Activated B cell treated with CpG ODN at 0.5 μM for 24 hours (primary cell): ENCODE data around the gene GCNT3. TPM values are rescaled to one million over a fixed set of nuclear protein-coding genes. Genes with fewer than 3 reads are reported as not detected.

Experiments used
- ATAC-seq: fragments of 200-7000 bp; cut with Tn5 transposase; one replicate; pipeline ENCODE4 v1.10.0; 2021; ENCODE audit warnings: low read depth, mild to moderate bottlenecking, moderate library complexity
- CTCF ChIA-PET: fragments of 350-600 bp; sonication (Branson Sonifier 250); formaldehyde crosslinking; loops from one replicate; lab custom pipeline; 2021; ENCODE audit warnings: antibody characterized with exemption; lab: Charles Lee
- POLR2A ChIA-PET: fragments of 350-600 bp; sonication (Branson Sonifier 250); formaldehyde crosslinking; loops from one replicate; lab custom pipeline; 2021; ENCODE audit warnings: antibody characterized with exemption; lab: Charles Lee
- DNase-seq: peaks from one replicate; pipeline ENCODE4 v3.0.0; 2022
- H3K27ac Mint-ChIP-seq: one replicate; pipeline ENCODE4 v1.8.0; 2020; ENCODE audit warnings: mixed read lengths
- H3K27me3 Mint-ChIP-seq: one replicate; pipeline ENCODE4 v1.8.0; 2021; ENCODE audit warnings: mixed read lengths
- H3K36me3 Mint-ChIP-seq: one replicate; pipeline ENCODE4 v1.8.0; 2021; ENCODE audit warnings: low read depth, mixed read lengths
- H3K4me1 Mint-ChIP-seq: one replicate; pipeline ENCODE4 v1.8.0; 2021; ENCODE audit warnings: mixed read lengths
- H3K4me3 Mint-ChIP-seq: one replicate; pipeline ENCODE4 v1.8.0; 2020; ENCODE audit warnings: mild to moderate bottlenecking, mixed read lengths
- H3K9me3 Mint-ChIP-seq: one replicate; pipeline ENCODE4 v1.8.0; 2020; ENCODE audit warnings: mixed read lengths
- intact Hi-C: fragments of 100-400 bp; cut with micrococcal nuclease; formaldehyde crosslinking; loops from one replicate; pipeline ENCODE4 v1.15.1; 2024
- total RNA-seq: library from RNA; stranded (reverse); gene quantifications from 2 replicates; pipeline ENCODE4 v1.2.3, GENCODE V29; 2022
- TF ChIP-seq, protein P1 (sequence below): fragments of 200-600 bp; IDR thresholded peaks from one replicate; pipeline ENCODE4 v1.8.0; 2022; ENCODE audit warnings: antibody characterized with exemption, mild to moderate bottlenecking

Gene GCNT3
- total RNA-seq, 1 donor from 2014 or later = not detected

DNA sequence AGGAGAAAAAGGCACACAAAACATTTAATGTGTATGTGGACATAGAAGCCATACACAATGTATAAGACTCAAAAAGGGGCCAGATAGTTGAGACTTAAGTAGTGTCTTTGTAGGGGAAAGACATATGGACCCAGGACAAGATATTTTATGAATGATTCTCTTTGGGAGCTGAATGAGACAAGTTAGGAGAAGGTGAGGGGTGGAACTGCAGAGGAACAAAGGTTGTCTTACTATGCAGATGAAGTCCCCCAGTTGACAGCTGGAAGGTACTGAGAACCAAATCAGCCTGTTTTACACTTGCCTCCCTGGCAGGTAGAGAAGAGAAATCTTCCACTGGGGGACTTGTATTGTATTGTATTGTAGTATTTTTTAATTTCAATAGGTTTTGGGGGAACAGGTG, 14.9 kb upstream of the GCNT3 start:
- Mint-ChIP-seq H3K4me1 (no peaks in the 10 kb centered on the region), H3K36me3 (no peaks in the 10 kb centered on the region), H3K4me3 (no peak overlapping the region), H3K27ac (no peak overlapping the region), H3K9me3 (peaks cover 6% of the 10 kb centered on the region), H3K27me3 (peaks cover 7% of the 10 kb centered on the region)
- intact Hi-C loops = no loop called here
- ChIA-PET POLR2A (no interaction called here), CTCF (no interaction called here)
- DNase-seq = no peak
- ATAC-seq = no peak
- TF ChIP-seq, protein P1, sequence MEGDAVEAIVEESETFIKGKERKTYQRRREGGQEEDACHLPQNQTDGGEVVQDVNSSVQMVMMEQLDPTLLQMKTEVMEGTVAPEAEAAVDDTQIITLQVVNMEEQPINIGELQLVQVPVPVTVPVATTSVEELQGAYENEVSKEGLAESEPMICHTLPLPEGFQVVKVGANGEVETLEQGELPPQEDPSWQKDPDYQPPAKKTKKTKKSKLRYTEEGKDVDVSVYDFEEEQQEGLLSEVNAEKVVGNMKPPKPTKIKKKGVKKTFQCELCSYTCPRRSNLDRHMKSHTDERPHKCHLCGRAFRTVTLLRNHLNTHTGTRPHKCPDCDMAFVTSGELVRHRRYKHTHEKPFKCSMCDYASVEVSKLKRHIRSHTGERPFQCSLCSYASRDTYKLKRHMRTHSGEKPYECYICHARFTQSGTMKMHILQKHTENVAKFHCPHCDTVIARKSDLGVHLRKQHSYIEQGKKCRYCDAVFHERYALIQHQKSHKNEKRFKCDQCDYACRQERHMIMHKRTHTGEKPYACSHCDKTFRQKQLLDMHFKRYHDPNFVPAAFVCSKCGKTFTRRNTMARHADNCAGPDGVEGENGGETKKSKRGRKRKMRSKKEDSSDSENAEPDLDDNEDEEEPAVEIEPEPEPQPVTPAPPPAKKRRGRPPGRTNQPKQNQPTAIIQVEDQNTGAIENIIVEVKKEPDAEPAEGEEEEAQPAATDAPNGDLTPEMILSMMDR = no peak

DNA sequence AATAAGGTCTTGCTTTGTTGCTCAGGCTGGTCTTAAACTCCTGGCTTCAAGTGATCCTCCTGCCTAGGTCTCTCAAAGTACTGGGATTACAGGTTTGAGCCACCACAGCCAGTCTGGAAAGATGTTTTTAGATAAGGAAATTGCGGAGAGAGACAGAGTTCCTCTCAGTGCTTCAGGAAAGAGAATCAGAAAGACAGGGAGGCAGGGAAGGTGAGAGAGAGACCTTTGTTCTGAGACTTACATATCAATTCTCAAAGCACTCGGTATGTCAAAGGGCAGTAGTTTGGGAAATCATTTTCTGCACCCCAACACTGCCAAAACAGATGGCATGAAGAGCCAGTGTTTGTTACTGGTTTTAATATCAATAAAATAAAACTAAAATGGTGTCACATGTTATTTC, 13.1 kb upstream of the GCNT3 start:
- Mint-ChIP-seq H3K36me3 (no peaks in the 10 kb centered on the region), H3K27ac (no peak overlapping the region), H3K4me1 (no peaks in the 10 kb centered on the region), H3K27me3 (peaks cover 7% of the 10 kb centered on the region), H3K9me3 (peaks cover 7% of the 10 kb centered on the region), H3K4me3 (no peak overlapping the region)
- ChIA-PET CTCF (no interaction called here), POLR2A (interaction anchor here (0.8 kb wide), 1 partner anchor 15 kb away, joined by 5 read pairs; no protein-coding TSS in a partner anchor)
- ATAC-seq (no peak), DNase-seq (no peak)
- TF ChIP-seq, protein P1 = no peak
- intact Hi-C loops = no loop called here

DNA sequence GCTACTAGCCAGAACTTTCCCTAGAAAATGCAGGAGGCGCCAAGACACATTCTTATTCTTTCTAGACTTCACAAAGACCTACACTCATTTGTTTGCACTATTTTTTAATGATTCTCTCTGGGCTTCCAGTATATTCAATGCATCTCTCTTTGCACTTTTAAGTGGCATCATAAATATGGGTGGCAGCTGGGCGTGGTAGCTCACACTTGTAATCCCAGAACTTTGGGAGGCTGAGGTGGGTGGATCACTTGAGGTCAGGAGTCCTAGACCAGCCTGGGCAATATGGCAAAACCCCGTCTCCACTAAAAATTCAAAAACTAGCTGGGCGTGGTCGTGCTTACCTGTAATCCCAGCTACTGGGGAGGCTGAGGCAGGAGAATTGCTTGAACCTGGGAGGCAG, 5.6 kb upstream of the GCNT3 start:
- intact Hi-C loops = no loop called here
- peaks cover 7% of the 10 kb centered on the region for H3K27me3 Mint-ChIP-seq
- ATAC-seq (no peak), DNase-seq (no peak)
- H3K9me3 Mint-ChIP-seq = peaks cover 16% of the 10 kb centered on the region
- POLR2A ChIA-PET = no interaction called here
- no peak overlapping the region for H3K4me3 Mint-ChIP-seq
- no peaks in the 10 kb centered on the region for H3K36me3 Mint-ChIP-seq
- CTCF ChIA-PET = no interaction called here
- H3K27ac Mint-ChIP-seq = no peak overlapping the region
- TF ChIP-seq, protein P1 = no peak
- H3K4me1 Mint-ChIP-seq = no peaks in the 10 kb centered on the region

DNA sequence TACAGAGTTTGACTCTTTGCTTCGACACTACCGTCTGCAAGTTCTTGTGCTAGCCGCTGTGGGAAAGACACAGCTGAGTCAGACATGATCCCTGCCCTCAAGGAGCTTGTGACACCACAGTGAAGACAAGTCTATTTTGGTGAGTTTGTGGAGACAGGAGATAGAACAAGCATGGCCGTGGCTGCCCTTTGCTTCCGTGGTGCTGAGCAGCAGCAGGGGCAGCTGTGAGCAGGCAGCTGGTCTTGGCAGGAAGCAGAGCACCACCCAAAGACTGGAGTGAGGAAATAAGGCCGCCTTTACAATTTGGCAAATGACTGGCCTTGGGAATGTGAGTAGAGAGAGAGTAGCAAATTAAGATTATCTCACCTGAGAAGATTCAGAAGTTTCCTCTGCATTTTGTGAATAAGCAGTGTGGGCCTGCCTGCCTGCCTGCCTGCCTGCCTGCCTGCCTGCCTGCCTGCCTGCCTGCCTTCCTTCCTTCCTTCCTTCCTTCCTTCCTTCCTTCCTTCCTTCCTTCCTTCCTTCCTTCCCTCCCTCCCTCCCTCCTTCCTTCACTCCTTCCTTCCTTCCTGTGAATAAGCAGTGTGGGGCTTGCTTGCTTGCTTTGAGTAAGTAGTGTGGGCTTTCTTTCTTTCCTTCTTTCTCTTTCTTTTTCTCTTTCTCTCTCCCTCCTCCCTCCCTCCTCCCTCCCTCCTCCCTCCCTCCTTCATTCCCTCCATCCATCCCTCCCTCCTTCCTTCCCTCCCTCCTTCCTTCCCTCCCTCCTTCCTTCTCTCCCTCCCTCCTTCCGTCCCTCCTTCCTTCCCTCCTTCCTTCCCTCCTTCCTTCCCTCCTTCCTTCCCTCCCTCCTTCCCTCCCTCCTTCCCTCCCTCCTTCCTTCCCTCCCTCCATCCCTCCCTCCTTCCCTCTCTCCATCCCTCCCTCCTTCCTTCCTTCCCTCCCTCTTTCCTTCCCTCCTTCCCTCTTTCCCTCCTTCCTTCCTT, 1.6 kb upstream of the GCNT3 start:
- Mint-ChIP-seq H3K36me3 (no peaks in the 10 kb centered on the region), H3K27me3 (peaks cover 14% of the 10 kb centered on the region), H3K4me3 (no peak overlapping the region), H3K4me1 (peaks cover 10% of the 10 kb centered on the region), H3K9me3 (no peaks in the 10 kb centered on the region), H3K27ac (no peak overlapping the region)
- TF ChIP-seq, protein P1 = no peak
- DNase-seq = no peak
- intact Hi-C loops = no loop called here
- ATAC-seq = no peak
- ChIA-PET POLR2A (interaction anchor here (0.7 kb wide), 1 partner anchor 628 kb away, joined by 7 read pairs; no protein-coding TSS in a partner anchor), CTCF (no interaction called here)

DNA sequence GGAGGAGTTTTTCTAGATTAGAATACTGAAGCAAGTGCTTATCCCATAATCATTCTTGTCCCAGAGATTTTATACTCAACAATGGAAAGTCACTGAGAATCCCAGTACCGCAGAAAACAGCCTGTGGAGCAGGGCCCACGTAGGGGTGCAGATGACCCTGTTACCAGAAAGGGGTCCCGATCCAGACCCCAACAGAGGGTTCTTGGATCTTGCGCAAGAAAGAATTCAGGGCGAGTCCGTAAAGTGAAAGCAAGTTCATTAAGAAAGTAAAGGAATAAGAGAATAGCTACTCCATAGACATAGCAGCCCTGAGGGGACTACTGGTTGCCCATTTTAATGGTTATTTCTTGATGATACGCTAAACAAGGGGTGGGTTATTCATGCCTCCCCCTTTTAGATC, 2.6 kb downstream of the GCNT3 start:
- TF ChIP-seq, protein P1 = no peak
- no peak overlapping the region for H3K4me3 Mint-ChIP-seq

More for the DNA sequence above, 2.6 kb downstream of the GCNT3 start:
- ATAC-seq = no peak
- peaks cover 19% of the 10 kb centered on the region for H3K27me3 Mint-ChIP-seq
- no peaks in the 10 kb centered on the region for H3K36me3 Mint-ChIP-seq
- intact Hi-C loops = no loop called here
- H3K4me1 Mint-ChIP-seq = peaks cover 19% of the 10 kb centered on the region
- no peak for DNase-seq
- ChIA-PET CTCF (no interaction called here), POLR2A (interaction anchor here (1.1 kb wide), 1 partner anchor 75 kb away, joined by 3 read pairs; the partner anchor contains the start of gene BNIP2)
- no peaks in the 10 kb centered on the region for H3K9me3 Mint-ChIP-seq
- no peak overlapping the region for H3K27ac Mint-ChIP-seq
